Fibroblast of the conjunctiva (primary cell): ENCODE results near the gene ARMH3.

ENCODE experiments used
- DNase-seq: peaks from one replicate; pipeline ENCODE4 v3.0.0-alpha.2; 2010; ENCODE audit warnings: low read depth

The ARMH3 gene

GRCh38 chr10:101857802-101858476, 198.0 kb downstream of the ARMH3 start:
- DNase-seq, result no peak

DNA sequence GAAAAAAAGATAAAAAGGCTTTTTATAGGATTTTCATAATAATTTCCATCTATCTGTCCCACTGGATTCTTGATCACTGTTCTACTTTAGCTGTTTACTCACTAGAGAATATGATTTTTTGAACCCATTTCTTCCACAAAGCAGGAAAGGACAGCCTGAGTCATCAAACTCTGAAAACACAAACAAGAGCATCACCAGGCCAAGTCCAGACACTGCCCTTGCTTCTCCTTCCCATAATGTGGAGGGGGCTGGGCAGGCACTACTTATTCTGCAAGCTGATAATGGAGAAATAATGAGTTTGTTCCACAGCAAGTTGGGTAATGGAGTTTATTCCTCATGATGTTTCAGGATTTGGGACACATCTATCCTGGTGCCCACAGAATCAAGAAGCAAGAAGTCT, 199.3 kb downstream of the ARMH3 start:
- DNase-seq, result no peak

GRCh38 chr10:101851411-101852116, 204.4 kb downstream of the ARMH3 start:
- DNase-seq, result no peak

- no peak for DNase-seq
These were observed 205.2 kb downstream of the ARMH3 start for GRCh38 chr10:101850749-101851148.

GRCh38 chr10:101848894-101849351, 207.1 kb downstream of the ARMH3 start:
- DNase-seq, result no peak

- DNase-seq, result no peak
These were observed 207.6 kb downstream of the ARMH3 start for GRCh38 chr10:101848408-101848807.

DNA sequence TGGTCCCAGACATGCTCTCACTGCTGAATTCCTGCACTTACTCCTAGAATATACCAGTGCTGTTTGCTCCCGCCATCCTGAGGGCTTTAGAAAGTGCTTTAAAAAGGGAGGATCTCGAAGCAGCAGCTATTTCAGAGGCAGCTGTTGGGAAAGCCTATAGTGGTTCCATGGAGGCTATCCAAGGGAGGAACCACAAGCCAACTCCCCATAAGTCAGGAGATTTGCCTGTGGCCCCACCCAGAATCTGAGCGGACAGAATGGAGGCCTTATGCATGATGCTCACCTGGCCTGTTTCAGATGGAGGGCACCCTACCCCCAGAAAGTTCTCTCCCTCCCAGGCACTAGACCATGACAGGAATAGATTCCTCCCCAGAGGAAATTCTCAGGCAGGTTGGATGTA, 210.1 kb downstream of the ARMH3 start:
- DNase-seq, result no peak

GRCh38 chr10:101843032-101844021, 212.6 kb downstream of the ARMH3 start, which contains the start of gene KCNIP2:
Gene KCNIP2, minus strand, starts transcription at chr10:101843800. Its CDS starts 232 bp downstream, at chr10:101843568.
- no peak for DNase-seq

DNA sequence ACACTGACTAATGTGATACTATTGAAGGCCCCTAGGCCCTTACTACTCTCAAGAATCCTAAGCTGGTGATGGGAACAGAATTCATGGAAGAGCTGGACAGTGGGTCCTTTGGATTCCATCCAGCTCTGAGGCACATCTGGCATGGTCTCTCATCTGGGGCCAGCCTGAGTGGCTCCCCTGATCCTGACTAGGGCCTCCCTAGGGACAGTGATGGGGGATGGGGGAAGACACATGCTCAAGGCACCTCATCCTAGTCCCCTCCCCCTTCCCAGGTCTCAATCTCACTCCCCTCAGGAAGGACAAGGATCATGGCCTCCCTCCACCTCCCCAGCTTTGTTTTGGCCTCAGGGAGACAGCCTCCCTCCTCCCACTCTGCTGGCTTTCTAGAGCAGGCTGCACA, 214.1 kb downstream of the ARMH3 start:
- DNase-seq, result no peak

DNA sequence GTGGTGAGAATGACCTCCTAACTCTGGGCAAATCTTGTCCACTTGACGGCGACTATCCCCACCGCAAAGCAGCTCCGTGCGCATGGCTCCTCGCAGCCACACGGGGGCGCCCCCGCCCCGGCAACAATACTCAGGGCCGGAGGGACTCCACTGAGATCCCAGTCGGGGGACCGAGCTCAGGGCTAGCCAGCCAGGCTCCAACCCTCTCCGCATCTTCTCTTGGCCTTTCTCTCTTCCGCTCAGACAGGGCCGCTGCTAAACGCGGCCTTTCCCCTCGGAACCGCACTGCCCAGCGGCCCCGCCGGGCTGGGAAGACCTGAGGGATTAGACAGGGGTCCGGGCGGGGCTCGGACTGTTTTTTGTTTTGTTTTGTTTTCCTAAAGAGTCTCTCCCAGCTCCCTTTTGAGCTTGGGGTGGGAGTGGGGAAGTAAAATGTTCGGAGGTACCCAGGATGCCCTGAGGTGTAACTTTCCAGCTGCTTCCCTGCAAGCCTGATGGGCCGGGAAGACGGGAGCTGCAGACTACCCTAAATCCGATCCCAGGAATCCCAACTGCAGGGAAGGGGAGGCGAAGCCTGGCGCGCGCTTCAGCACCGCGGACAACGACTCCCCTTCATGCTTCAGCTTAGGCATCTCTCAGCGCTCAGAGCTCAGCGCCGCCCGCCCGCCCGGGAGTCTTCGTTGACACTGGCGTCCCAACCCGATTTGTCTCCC, 215.1 kb downstream of the ARMH3 start:
- DNase-seq, result peak; percentile 62

GRCh38 chr10:101840102-101840684, 215.8 kb downstream of the ARMH3 start:
- DNase-seq, result no peak

DNA sequence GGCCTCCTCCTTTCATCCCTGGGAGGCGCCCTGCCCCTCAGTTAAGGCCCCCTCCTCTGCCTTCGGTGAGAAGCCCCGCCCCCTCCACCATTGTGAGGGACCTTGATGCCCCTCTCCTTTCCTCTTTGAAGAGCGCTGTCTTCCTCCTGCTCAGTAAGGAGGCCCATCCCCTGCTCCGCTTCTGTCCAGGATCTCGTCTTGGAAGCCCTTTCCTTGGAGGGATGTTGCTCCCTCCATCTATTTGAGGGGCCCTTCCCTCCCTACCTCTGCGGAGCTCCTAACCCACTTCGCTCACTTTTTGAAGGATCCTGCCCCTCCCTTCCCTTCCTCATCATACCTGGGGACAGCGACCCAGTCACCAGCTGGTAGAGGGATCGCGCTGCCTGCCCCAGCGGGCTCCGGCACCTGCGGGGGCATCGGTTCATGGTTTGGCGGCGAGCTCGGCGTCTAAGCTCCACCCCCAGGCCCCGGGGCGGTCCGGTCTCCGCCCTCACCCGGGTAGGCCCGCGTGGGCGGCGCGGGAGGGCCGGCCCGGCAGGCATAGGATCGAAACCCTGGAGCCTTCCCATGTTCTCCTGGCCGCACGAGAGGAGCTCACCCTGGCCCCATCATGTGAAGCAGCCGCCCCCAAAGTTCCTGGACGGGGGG, 216.4 kb downstream of the ARMH3 start:
- no peak for DNase-seq

DNA sequence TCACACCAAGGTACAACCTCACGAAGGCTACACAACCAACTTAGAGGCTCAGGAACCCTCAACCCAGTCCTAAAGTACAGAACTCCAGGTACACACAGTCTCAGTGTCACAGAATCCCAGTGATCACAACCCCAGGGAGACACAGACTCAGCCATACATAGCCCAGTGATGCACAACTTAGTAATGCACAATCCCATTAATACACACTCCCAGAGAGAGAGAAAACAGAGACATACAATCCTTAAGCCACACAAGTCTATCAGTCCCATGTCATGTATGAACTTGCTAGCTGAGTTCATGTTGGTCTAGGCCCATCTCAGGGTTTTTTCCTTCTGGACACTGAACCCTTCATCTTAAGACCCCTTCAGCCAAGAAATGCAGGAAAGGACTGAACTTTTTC, 217.0 kb downstream of the ARMH3 start:
- DNase-seq, result no peak

DNA sequence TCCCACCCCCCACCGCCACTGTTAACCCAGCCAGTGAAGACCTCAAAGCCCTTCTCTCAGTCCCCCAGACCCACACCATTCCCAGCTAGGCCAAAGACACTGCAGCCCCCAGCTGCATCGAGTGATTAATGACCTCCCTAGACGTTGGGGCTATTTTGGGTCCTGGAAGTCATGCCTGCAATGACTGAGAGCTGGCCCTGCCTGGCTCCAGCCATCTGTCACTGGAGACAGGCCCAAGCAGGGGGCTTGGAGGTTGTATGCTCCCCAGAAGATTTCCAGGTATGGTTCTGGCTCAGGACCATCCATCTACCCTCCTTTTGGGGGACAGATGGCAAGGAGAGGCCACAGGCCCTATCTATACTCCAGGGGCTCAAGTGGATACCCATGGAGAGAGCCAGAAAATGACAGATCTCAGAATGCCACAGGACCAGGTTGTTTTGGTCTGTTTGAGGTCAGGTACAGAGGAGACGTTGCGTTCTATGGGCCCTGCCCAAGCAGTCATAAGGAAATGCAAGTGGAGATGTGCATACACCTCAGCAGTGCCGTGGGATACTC, 217.5 kb downstream of the ARMH3 start:
- no peak for DNase-seq

- no peak for DNase-seq
These were observed 218.2 kb downstream of the ARMH3 start for GRCh38 chr10:101837748-101838147.

GRCh38 chr10:101835362-101835761, 220.6 kb downstream of the ARMH3 start:
- DNase-seq, result no peak

- no peak for DNase-seq
These were observed 221.6 kb downstream of the ARMH3 start for GRCh38 chr10:101834341-101834740.

DNA sequence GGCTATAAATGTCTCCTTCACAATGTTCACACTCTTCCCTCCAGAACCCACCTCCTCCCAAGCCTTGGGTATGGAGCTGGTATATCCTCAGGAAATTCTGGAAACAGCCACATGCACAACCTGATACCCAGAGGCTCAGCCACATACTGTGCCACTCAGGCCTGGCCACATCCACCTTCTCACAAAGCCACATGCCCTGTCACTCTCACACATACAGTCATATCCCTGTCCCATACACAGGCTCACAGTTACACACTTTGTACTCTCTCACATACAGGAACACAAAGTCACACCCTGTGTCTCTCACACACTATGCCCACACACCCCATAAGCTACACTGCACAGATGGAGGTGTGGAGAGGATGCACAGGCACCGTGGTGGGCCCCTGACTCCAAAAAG, 222.5 kb downstream of the ARMH3 start:
- DNase-seq, result no peak

DNA sequence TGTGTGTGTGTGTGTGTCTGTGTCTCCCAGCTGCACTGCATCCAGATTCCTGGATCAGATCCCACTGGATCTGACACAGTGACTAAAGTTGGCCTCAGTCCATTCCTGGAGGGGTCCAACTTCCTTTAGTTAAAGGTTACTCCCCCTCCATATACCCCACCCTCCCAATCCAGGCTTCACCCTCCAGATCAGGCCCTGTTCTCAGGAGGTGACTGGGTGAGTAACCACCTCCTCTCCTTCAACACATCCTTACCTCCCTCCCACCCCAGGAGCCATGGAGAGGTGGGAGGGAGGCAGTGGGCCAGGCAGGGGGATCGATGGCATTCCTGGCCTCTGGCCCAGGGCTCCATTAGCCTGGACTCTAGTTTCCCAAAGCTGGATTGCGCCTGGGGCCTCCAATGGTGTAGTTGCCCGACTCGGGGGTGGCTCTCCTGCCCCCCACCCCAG, 223.6 kb downstream of the ARMH3 start:
- no peak for DNase-seq

DNA sequence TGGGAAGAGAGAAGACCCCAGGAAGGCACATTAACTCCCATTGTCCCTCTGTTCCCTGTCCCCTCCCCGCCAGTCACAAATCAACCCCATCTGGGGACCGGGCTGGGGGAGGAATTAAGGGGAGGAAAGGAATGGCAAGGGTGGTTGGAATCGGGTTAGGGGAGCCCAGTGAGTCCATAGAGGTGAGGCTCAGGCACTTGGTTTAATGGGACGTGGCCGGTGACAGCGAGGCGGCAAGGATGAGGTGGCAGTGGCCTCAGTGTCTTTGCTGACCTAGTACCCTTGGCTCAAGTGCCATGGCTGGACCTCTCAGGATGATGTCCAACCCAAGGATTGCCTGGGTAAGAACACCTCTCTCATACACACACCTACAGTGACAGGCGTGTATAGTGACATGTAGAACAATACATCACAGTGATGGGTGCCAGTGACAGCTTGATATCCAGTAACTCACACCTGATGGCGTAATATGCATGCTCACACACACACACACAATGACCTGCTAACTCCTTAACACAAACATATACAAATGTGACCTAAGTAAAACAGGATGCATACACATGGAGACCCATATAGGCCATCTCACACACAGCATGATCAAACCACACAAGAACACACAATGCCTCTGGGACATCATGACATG, 224.7 kb downstream of the ARMH3 start:
- no peak for DNase-seq
